BLaER1 treated with 17β-estradiol and CSF1 and Interleukin-3, amounts not matched to agents 10 nM and 100 nM (cell line): Measurements from ENCODE around the gene MRPL33.

Source experiments
- H3K27ac ChIP-seq, 11 experiments: shearing (Covaris generic); formaldehyde crosslinking; 2 replicates each; pipeline ENCODE4 v1.8.1; 2022
- H3K27me3 ChIP-seq, 11 experiments: shearing (Covaris generic); formaldehyde crosslinking; 2 replicates each; pipeline ENCODE4 v1.8.1; 2022
- H3K36me3 ChIP-seq, 11 experiments: shearing (Covaris generic); formaldehyde crosslinking; 2 replicates each; pipeline ENCODE4 v1.8.1; 2022
- H3K4me1 ChIP-seq, 10 experiments: shearing (Covaris generic); formaldehyde crosslinking; 2 replicates each; pipeline ENCODE4 v1.8.1; 2022
- H3K4me2 ChIP-seq, 11 experiments: shearing (Covaris generic); formaldehyde crosslinking; 2 replicates each; pipeline ENCODE4 v1.8.1; 2022
- H3K4me3 ChIP-seq, 10 experiments: shearing (Covaris generic); formaldehyde crosslinking; 2 replicates each; pipeline ENCODE4 v1.8.1; 2022
- H3K9ac ChIP-seq, 11 experiments: shearing (Covaris generic); formaldehyde crosslinking; 2 replicates each; pipeline ENCODE4 v1.8.1; 2022
- H3K9me3 ChIP-seq, 11 experiments: shearing (Covaris generic); formaldehyde crosslinking; replicated peaks in 1 of 11; 2 replicates each; pipeline ENCODE4 v1.8.1; 2022
- H4K20me1 ChIP-seq, 11 experiments: shearing (Covaris generic); formaldehyde crosslinking; 2 replicates each; pipeline ENCODE4 v1.8.1; 2022
- Cebpa-rat ChIP-seq, 11 experiments: shearing (Covaris generic); IDR thresholded peaks; 2 replicates each; pipeline ENCODE4 v1.8.1; 2022

MRPL33 gene

DNA sequence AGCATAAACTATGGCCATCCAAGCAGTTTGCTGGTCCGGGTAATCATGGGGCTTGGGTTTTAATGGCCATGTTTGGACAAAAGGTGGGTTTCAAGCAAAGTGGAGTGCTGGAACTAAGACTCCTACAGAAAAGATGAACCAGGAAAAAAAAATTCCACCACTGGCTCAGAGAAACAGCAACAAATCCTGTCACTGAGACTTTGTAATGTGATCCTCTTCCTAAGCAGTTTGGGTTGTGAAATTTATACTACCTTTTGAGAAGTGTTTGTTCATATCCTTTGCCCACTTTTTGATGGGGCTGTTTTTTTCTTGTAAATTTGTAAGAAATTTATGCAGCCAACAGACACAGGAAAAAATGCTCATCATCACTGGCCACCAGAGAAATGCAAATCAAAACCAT lies 40.2 kb downstream of the MRPL33 start:
- Histone ChIP-seq H3K9me3 (peaks cover 0 to 31% (median 10%) of the 10 kb centered on the region in 11 experiments; a peak in 14 of 22 replicates), H3K9ac (peak overlapping the region in 9 of 11 experiments; percentile 70 to 86 (median 80); a peak in 13 of 22 replicates), H3K4me1 (peaks cover 37 to 77% (median 60%) of the 10 kb centered on the region in 10 experiments), H3K36me3 (peaks cover 0 to 2% (median 0%) of the 10 kb centered on the region in 11 experiments; a peak in 1 of 22 replicates), H3K27ac (peak overlapping the region in 10 of 11 experiments; percentile 81 to 99 (median 94); a peak in 20 of 22 replicates), H3K4me2 (peak overlapping the region in 10 of 11 experiments; percentile 67 to 86 (median 76); a peak in 18 of 22 replicates), H4K20me1 (no peaks in the 10 kb centered on the region), H3K4me3 (no peak overlapping the region), H3K27me3 (no peaks in the 10 kb centered on the region)
- TF ChIP-seq Cebpa-rat (IDR thresholded peaks at IDR 0.05) = no peak

DNA sequence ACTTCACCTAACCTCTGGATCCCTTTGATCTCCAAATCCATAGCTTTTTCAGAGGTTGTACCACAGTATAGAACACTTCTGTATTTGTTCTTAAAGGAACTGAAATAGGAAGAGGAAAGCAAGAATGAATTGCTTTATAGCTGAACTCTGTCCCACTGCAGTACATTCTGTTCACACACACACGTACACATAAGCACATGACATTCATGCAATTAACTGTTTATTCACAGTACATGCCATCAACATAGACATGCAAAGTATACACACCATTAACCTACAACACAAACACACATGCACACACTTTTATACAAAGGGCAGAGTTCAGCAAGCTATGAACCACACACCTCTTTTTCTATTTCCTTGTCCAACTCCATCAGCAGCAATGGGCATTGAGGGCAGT lies 43.2 kb downstream of the MRPL33 start:
- no peak overlapping the region for H3K4me3 ChIP-seq
- H4K20me1 ChIP-seq = no peaks in the 10 kb centered on the region
- peaks cover 0 to 25% (median 0%) of the 10 kb centered on the region in 11 experiments; a peak in 4 of 22 replicates for H3K36me3 ChIP-seq
- no peak overlapping the region for H3K9ac ChIP-seq
- peak overlapping the region in 6 of 11 experiments; percentile 0 to 55 (median 26); a peak in 8 of 22 replicates for H3K4me2 ChIP-seq
- no peaks in the 10 kb centered on the region for H3K27me3 ChIP-seq
- H3K4me1 ChIP-seq = peaks cover 21 to 47% (median 31%) of the 10 kb centered on the region in 10 experiments
- TF ChIP-seq Cebpa-rat (IDR thresholded peaks at IDR 0.05) = no peak
- H3K9me3 ChIP-seq = peaks cover 0 to 57% (median 16%) of the 10 kb centered on the region in 11 experiments; a peak in 19 of 22 replicates
- H3K27ac ChIP-seq = peak overlapping the region in 7 of 11 experiments; percentile 2 to 48 (median 34); a peak in 8 of 22 replicates

DNA sequence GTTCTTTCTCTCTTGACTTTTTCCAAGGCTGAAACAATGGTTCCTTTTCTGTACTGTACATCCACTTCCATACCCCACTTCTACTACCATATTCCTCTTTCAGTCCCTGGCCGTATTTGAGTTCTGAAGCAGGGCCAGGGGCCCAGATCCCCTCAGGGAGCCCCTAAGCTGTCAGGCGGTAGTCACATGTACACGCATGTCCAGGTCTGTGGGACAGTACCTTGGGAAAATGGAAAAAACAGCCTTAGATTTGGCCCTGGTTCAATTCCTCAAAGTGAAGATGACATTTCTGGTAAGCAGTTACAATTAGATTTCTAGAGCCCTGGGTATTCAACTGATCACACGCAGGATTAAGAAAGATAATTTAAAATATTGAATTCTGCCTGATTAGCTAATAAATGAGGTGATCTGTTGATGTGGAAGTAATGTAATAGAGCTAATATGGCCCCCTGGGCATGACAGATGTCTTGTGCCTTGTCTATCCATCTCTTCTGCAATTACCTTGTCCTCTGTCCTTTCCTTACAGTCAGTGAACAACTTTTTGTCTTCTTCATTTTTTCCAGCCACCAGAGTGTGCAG lies 44.4 kb downstream of the MRPL33 start:
- Histone ChIP-seq H3K4me2 (0 out of 22 replicates have a peak overlapping the region, but pooled peaks of 2 of the 11 experiments have one; percentile 21 to 32), H4K20me1 (no peaks in the 10 kb centered on the region), H3K4me3 (no peak overlapping the region), H3K4me1 (peaks cover 9 to 36% (median 20%) of the 10 kb centered on the region in 10 experiments), H3K9ac (no peak overlapping the region), H3K36me3 (peaks cover 0 to 25% (median 0%) of the 10 kb centered on the region in 11 experiments; a peak in 4 of 22 replicates), H3K27ac (peak overlapping the region in 6 of 11 experiments; percentile 7 to 48 (median 36); a peak in 7 of 22 replicates), H3K9me3 (peaks cover 0 to 57% (median 16%) of the 10 kb centered on the region in 11 experiments; a peak in 19 of 22 replicates), H3K27me3 (no peaks in the 10 kb centered on the region)
- TF ChIP-seq Cebpa-rat (IDR thresholded peaks at IDR 0.05) = no peak

DNA sequence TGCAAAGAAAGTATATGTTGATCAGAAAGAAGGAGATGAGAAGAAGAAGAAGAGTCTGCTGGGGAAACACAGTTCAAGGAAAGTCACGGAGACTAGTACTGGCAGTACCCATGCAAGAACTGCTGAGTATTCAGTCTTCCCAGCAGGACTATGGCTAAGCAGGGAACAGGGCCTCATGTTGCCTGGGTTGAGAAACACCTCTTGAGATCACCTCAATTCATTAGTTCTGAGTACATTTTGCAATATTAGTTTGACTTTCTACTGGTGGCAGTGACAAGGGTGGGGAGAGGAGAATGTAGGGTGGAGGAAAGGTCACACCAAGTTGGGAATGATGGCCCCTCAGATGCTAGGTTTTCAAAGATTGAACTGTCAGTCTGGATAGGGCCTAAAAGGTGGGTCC lies 50.5 kb downstream of the MRPL33 start:
- H3K4me3 ChIP-seq = no peak overlapping the region
- H3K9me3 ChIP-seq = peaks cover 10 to 49% (median 24%) of the 10 kb centered on the region in 11 experiments
- no peak for TF ChIP-seq Cebpa-rat (IDR thresholded peaks at IDR 0.05)
- peaks cover 14 to 34% (median 18%) of the 10 kb centered on the region in 10 experiments for H3K4me1 ChIP-seq
- H3K9ac ChIP-seq = no peak overlapping the region
- peaks cover 0 to 22% (median 0%) of the 10 kb centered on the region in 11 experiments; a peak in 6 of 22 replicates for H3K36me3 ChIP-seq
- H4K20me1 ChIP-seq = no peaks in the 10 kb centered on the region
- no peaks in the 10 kb centered on the region for H3K27me3 ChIP-seq
- peak overlapping the region in 4 of 11 experiments; percentile 24 to 43 (median 34); a peak in 3 of 22 replicates for H3K4me2 ChIP-seq
- H3K27ac ChIP-seq = peak overlapping the region in 2 of 11 experiments; percentile 24 to 40; a peak in 2 of 22 replicates

DNA sequence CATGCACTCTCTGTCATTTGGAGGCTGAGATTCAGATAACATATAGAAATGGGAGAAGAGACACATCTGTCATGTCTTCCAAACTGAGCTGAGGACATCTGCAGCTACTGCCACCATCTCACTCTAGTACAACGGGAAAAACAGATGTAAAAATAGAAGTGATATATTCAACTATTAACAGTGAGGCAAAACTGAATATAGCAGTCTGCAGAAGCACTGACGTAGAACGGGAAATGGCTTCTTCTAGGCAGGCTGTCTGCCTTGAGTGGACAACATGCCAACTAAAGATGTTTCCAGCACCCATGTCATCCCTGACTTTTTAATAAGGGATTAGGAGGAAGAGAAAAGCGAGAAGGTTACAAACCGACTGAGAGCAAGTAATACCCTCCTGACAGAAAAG lies 51.6 kb downstream of the MRPL33 start:
- H3K9me3 ChIP-seq = peaks cover 10 to 38% (median 17%) of the 10 kb centered on the region in 11 experiments
- H3K27me3 ChIP-seq = no peaks in the 10 kb centered on the region
- TF ChIP-seq Cebpa-rat (IDR thresholded peaks at IDR 0.05) = no peak
- H3K4me1 ChIP-seq = peaks cover 14 to 45% (median 18%) of the 10 kb centered on the region in 10 experiments
- peaks cover 0 to 11% (median 0%) of the 10 kb centered on the region in 11 experiments; a peak in 6 of 22 replicates for H3K36me3 ChIP-seq
- H3K9ac ChIP-seq = peak overlapping the region in 2 of 11 experiments; percentile 2 to 4; a peak in 2 of 22 replicates
- no peaks in the 10 kb centered on the region for H4K20me1 ChIP-seq
- H3K4me3 ChIP-seq = no peak overlapping the region
- H3K27ac ChIP-seq = peak overlapping the region in 6 of 11 experiments; percentile 11 to 40 (median 30); a peak in 9 of 22 replicates
- peak overlapping the region; percentile 15 to 53 (median 38); a peak in 21 of 22 replicates for H3K4me2 ChIP-seq

- Histone ChIP-seq H3K9me3 (peaks cover 10 to 34% (median 17%) of the 10 kb centered on the region in 11 experiments), H3K36me3 (peaks cover 0 to 8% (median 0%) of the 10 kb centered on the region in 11 experiments; a peak in 5 of 22 replicates), H3K4me2 (peak overlapping the region; percentile 15 to 53 (median 38); a peak in 21 of 22 replicates), H3K4me1 (peaks cover 14 to 49% (median 18%) of the 10 kb centered on the region in 10 experiments), H4K20me1 (no peaks in the 10 kb centered on the region), H3K4me3 (no peak overlapping the region), H3K9ac (peak overlapping the region in 1 of 11 experiments; percentile 2; a peak in 1 of 22 replicates), H3K27me3 (no peaks in the 10 kb centered on the region), H3K27ac (peak overlapping the region in 6 of 11 experiments; percentile 11 to 40 (median 30); a peak in 9 of 22 replicates)
- no peak for TF ChIP-seq Cebpa-rat (IDR thresholded peaks at IDR 0.05)
Observed at GRCh38 chr2:27823569-27823968, 52.0 kb downstream of the MRPL33 start.

GRCh38 chr2:27824401-27824800 lies 52.9 kb downstream of the MRPL33 start:
- Histone ChIP-seq H3K27ac (no peak overlapping the region), H3K9me3 (peaks cover 10 to 25% (median 12%) of the 10 kb centered on the region in 11 experiments), H3K4me3 (no peak overlapping the region), H3K9ac (no peak overlapping the region), H4K20me1 (no peaks in the 10 kb centered on the region), H3K27me3 (no peaks in the 10 kb centered on the region), H3K4me2 (no peak overlapping the region), H3K4me1 (peaks cover 17 to 57% (median 25%) of the 10 kb centered on the region in 10 experiments), H3K36me3 (peaks cover 0 to 8% (median 0%) of the 10 kb centered on the region in 11 experiments; a peak in 4 of 22 replicates)
- TF ChIP-seq Cebpa-rat (IDR thresholded peaks at IDR 0.05) = no peak

- H3K9me3 ChIP-seq = peaks cover 17 to 32% (median 21%) of the 10 kb centered on the region in 11 experiments
- peaks cover 0 to 10% (median 0%) of the 10 kb centered on the region in 11 experiments; a peak in 4 of 22 replicates for H3K36me3 ChIP-seq
- peak overlapping the region in 4 of 11 experiments; percentile 5 to 30 (median 16); a peak in 5 of 22 replicates for H3K4me2 ChIP-seq
- no peaks in the 10 kb centered on the region for H4K20me1 ChIP-seq
- H3K27me3 ChIP-seq = no peaks in the 10 kb centered on the region
- peaks cover 38 to 85% (median 52%) of the 10 kb centered on the region in 10 experiments for H3K4me1 ChIP-seq
- H3K9ac ChIP-seq = no peak overlapping the region
- peak overlapping the region in 3 of 11 experiments; percentile 1 to 95 (median 3); a peak in 4 of 22 replicates for H3K27ac ChIP-seq
- no peak for TF ChIP-seq Cebpa-rat (IDR thresholded peaks at IDR 0.05)
- no peak overlapping the region for H3K4me3 ChIP-seq
Observed at GRCh38 chr2:27828305-27828704, 56.8 kb downstream of the MRPL33 start.
